H1 (cell line): ENCODE results near the gene SCN3B. TPM values are rescaled to one million over a fixed set of nuclear protein-coding genes. Genes with fewer than 3 reads are reported as not detected.

Experiments
- CHD7 ChIP-seq: fragments of 300-600 bp; sonication (generic); IDR thresholded peaks from 2 replicates; pipeline ENCODE4 v1.7.1; 2012; ENCODE audit warnings: low read length, moderate library complexity, mild to moderate bottlenecking, inconsistent platforms; ENCODE audit not compliant: insufficient replicate concordance
- NANOG ChIP-seq: IDR thresholded peaks from 2 replicates; pipeline ENCODE4 v1.6.1; 2011; ENCODE audit warnings: low read length, low read depth, mild to moderate bottlenecking, inconsistent platforms; ENCODE audit not compliant: insufficient read depth, poor library complexity, severe bottlenecking
- SIX5 ChIP-seq: IDR thresholded peaks from 2 replicates; pipeline ENCODE4 v1.6.1; 2011; ENCODE audit warnings: mild to moderate bottlenecking, low read depth, low read length
- polyA plus RNA-seq, 7 experiments: library from polyadenylated mRNA; depleted of rRNA in 3 of 7; stranded (reverse) in 5 of 7; unstranded in 2 of 7; fragments of >200 nt in 5 of 7; fragments of 200-250 nt in 2 of 7; gene quantifications; 1 replicate in 5 of 7; 2 replicates in 1 of 7; 4 replicates in 1 of 7; pipeline versions ENCODE4 v1.2.1 to v1.2.3, GENCODE V29; 2011 to 2013; ENCODE audit warnings: missing spikeins in 2 of 7, mixed read lengths in 2 of 7
- total RNA-seq: library from RNA; stranded (reverse); fragmentation: NEBNext Ultra II Directional; extraction: Animal tissue kit (Norgen Biotek cat#: 25700); gene quantifications from 2 replicates; pipeline ENCODE4 v1.2.1, GENCODE V29; 2021
- TF ChIP-seq, protein P1 (sequence below): IDR thresholded peaks from 2 replicates; pipeline ENCODE4 v1.6.1; 2012; ENCODE audit warnings: inconsistent platforms

SCN3B gene
- total and polyA plus RNA-seq, 2 of the 8 experiments (the other 6 are each of a cell fraction or from before 2014, with no cell fraction given), result 0.67 to 1.1 TPM

- no peak for TF ChIP-seq CHD7
- no peak for TF ChIP-seq SIX5
- TF ChIP-seq, protein P1, sequence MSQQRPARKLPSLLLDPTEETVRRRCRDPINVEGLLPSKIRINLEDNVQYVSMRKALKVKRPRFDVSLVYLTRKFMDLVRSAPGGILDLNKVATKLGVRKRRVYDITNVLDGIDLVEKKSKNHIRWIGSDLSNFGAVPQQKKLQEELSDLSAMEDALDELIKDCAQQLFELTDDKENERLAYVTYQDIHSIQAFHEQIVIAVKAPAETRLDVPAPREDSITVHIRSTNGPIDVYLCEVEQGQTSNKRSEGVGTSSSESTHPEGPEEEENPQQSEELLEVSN, result no peak
- TF ChIP-seq NANOG, result no peak
Measured at GRCh38 chr11:123695231-123695630, 40.8 kb upstream of the SCN3B start (continued).
